MM.1S (cell line): Measurements from ENCODE around the gene PRODH.

ENCODE experiments used
- DNase-seq: peaks from one replicate; pipeline ENCODE4 v3.0.0-alpha.2; 2015
- H2AFZ ChIP-seq: fragments of 300-600 bp; sonication (generic); 2 replicates; pipeline ENCODE4 v1.6.0; 2016; ENCODE audit warnings: antibody characterized with exemption, low read length
- H3F3A ChIP-seq: fragments of 300-600 bp; sonication (generic); 2 replicates; pipeline ENCODE4 v1.6.1; 2016; ENCODE audit warnings: mild to moderate bottlenecking, antibody characterized with exemption, low read length, moderate library complexity, mixed read lengths; ENCODE audit not compliant: insufficient read depth
- H3K27ac ChIP-seq: fragments of 300-600 bp; sonication (generic); 2 replicates; pipeline ENCODE4 v1.5.1; 2016; ENCODE audit warnings: mild to moderate bottlenecking, low read length
- H3K27me3 ChIP-seq: fragments of 300-600 bp; sonication (generic); replicated peaks from 2 replicates; pipeline ENCODE4 v1.6.0; 2016; ENCODE audit warnings: low read length; ENCODE audit not compliant: insufficient read depth
- H3K36me3 ChIP-seq: fragments of 300-600 bp; sonication (generic); replicated peaks from 2 replicates; pipeline ENCODE4 v1.6.1; 2016; ENCODE audit warnings: mild to moderate bottlenecking, low read length, mixed read lengths; ENCODE audit not compliant: insufficient read depth
- H3K4me1 ChIP-seq: fragments of 300-600 bp; sonication (generic); 2 replicates; pipeline ENCODE4 v1.6.1; 2016; ENCODE audit warnings: low read length, mixed read lengths
- H3K4me2 ChIP-seq: fragments of 300-600 bp; sonication (generic); 2 replicates; pipeline ENCODE4 v1.6.0; 2016; ENCODE audit warnings: low read depth, low read length
- H3K4me3 ChIP-seq: fragments of 300-600 bp; sonication (generic); 2 replicates; pipeline ENCODE4 v1.5.1; 2016; ENCODE audit warnings: low read length, mixed read lengths
- H3K79me2 ChIP-seq: fragments of 300-600 bp; sonication (generic); 2 replicates; pipeline ENCODE4 v1.6.1; 2016; ENCODE audit warnings: mixed run types, low read length, mixed read lengths
- H3K9ac ChIP-seq: fragments of 300-600 bp; sonication (generic); 2 replicates; pipeline ENCODE4 v1.6.1; 2016; ENCODE audit warnings: low read length, mixed read lengths
- H3K9me2 ChIP-seq: fragments of 300-600 bp; sonication (generic); replicated peaks from 2 replicates; pipeline ENCODE4 v1.6.1; 2016; ENCODE audit warnings: mild to moderate bottlenecking, low read length, mixed read lengths; ENCODE audit not compliant: insufficient read depth
- H3K9me3 ChIP-seq: fragments of 300-600 bp; sonication (generic); replicated peaks from 2 replicates; pipeline ENCODE4 v1.6.1; 2016; ENCODE audit warnings: mild to moderate bottlenecking, low read length, mixed read lengths; ENCODE audit not compliant: insufficient read depth
- H4K20me1 ChIP-seq: fragments of 300-600 bp; sonication (generic); 2 replicates; pipeline ENCODE4 v1.6.1; 2016; ENCODE audit warnings: mild to moderate bottlenecking, low read length, moderate library complexity, mixed read lengths; ENCODE audit not compliant: insufficient read depth
- EZH2 ChIP-seq: fragments of 300-600 bp; sonication (generic); optimal IDR thresholded peaks from 2 replicates; pipeline ENCODE3; 2017; ENCODE audit warnings: low read depth, mild to moderate bottlenecking, antibody characterized with exemption, low read length, mixed read lengths
- EZH2phosphoT487 ChIP-seq: fragments of 300-600 bp; sonication (generic); IDR thresholded peaks from 2 replicates; pipeline ENCODE4 v1.6.1; 2018; ENCODE audit warnings: antibody characterized with exemption, low read length
- TF ChIP-seq, protein P1 (sequence below): fragments of 300-600 bp; sonication (generic); IDR thresholded peaks from 2 replicates; pipeline ENCODE4 v1.5.1; 2016; ENCODE audit warnings: antibody characterized with exemption, low read length, mixed read lengths

PRODH gene

DNA sequence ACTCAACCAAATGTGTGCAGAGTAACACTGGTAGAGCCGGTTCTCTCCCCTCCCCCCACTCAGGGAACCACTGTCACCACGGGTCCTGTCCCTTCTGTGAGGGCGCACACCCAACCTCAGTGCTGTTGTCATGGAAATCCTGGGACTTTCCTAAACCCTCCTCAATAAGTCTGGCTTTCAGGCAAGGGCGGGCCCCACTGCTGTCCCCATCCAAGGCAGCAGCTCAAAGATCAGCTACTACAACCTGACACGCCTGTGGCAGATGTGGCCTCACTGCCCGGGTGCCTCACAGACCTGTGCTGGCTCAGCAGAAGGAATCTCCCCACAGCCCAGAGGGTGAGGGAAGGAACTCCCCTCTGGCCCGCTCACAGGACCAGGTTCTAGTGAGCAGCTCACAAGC is 2.2 kb downstream of the PRODH start:
- Histone ChIP-seq H3K9ac (no peak overlapping the region), H4K20me1 (no peaks in the 10 kb centered on the region), H3K27ac (no peak overlapping the region), H3K4me3 (no peak overlapping the region), H3K9me2 (no peaks in the 10 kb centered on the region), H3K36me3 (no peaks in the 10 kb centered on the region), H3K4me2 (no peak overlapping the region), H3K4me1 (no peaks in the 10 kb centered on the region), H2AFZ (no peak overlapping the region), H3K79me2 (no peaks in the 10 kb centered on the region), H3F3A (no peaks in the 10 kb centered on the region), H3K27me3 (no peaks in the 10 kb centered on the region), H3K9me3 (no peaks in the 10 kb centered on the region)
- TF ChIP-seq EZH2phosphoT487 = no peak
- TF ChIP-seq, protein P1, sequence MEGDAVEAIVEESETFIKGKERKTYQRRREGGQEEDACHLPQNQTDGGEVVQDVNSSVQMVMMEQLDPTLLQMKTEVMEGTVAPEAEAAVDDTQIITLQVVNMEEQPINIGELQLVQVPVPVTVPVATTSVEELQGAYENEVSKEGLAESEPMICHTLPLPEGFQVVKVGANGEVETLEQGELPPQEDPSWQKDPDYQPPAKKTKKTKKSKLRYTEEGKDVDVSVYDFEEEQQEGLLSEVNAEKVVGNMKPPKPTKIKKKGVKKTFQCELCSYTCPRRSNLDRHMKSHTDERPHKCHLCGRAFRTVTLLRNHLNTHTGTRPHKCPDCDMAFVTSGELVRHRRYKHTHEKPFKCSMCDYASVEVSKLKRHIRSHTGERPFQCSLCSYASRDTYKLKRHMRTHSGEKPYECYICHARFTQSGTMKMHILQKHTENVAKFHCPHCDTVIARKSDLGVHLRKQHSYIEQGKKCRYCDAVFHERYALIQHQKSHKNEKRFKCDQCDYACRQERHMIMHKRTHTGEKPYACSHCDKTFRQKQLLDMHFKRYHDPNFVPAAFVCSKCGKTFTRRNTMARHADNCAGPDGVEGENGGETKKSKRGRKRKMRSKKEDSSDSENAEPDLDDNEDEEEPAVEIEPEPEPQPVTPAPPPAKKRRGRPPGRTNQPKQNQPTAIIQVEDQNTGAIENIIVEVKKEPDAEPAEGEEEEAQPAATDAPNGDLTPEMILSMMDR = no peak
- no peak for TF ChIP-seq EZH2
- DNase-seq = no peak

DNA sequence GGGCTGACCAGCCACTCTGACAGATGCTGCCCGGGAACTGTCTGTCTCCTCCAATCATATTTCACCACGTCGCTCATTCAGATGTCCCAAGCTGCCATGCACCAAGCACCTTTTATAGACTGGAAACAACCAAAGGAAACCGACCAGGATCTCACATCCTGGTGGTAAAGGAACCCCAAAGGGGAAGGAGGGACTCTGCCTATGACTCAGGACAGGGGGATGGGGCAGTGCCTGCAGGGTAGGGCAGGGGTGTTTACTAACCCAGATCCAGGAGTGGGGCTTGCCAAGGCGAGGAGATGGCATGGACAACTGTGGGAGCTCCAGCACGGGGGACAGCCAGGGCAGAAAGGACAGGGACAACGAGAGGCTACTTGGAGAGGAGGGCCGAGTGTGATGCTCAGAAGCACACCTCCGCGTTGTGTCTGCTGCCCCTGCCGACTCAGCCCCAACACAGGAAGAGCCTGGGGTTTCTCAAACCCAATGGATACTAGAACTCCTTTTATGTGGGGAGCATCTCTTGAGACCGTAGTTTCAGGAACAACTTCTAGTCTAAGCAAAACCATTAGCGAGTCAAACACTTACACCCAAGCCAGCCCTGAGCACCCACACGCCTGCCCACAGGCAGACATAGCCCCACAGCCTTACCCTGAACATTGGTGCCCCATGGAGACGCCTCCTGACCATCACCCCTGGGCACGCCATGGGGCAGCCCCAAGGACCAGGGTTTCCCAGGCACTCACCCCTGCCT is 4.0 kb downstream of the PRODH start:
- Histone ChIP-seq H4K20me1 (no peaks in the 10 kb centered on the region), H3K4me2 (no peak overlapping the region), H3K4me1 (no peaks in the 10 kb centered on the region), H3K36me3 (no peaks in the 10 kb centered on the region), H3K27me3 (no peaks in the 10 kb centered on the region), H3K9me2 (no peaks in the 10 kb centered on the region), H3K9ac (no peak overlapping the region), H2AFZ (no peak overlapping the region), H3K79me2 (no peaks in the 10 kb centered on the region), H3F3A (no peaks in the 10 kb centered on the region), H3K27ac (no peak overlapping the region), H3K4me3 (no peak overlapping the region), H3K9me3 (no peaks in the 10 kb centered on the region)
- TF ChIP-seq, protein P1 = no peak
- TF ChIP-seq EZH2phosphoT487 (no peak), EZH2 (no peak)
- DNase-seq = no peak

DNA sequence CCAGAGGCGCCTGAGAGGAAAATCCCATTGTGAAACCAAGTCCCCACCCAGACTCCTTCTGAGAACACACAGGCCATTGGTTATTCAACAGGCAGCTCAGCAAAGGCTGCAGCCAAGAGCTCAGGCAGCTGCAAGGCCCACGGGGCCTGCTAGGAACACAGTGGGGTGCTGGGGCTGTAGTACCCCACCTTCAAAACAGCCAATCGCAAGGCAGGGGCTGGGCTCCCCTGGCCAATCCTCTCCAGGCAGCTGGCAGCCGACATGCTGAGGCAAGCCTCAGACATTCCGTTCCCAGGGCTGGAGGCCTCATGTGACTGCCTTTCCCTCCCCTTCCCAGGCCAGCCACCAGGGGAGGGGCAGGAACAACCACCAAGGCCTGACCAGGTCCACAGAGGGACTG is 6.6 kb downstream of the PRODH start:
- Histone ChIP-seq H2AFZ (no peak overlapping the region), H3F3A (no peaks in the 10 kb centered on the region), H3K9me2 (no peaks in the 10 kb centered on the region), H3K27me3 (no peaks in the 10 kb centered on the region), H3K27ac (no peak overlapping the region), H3K4me1 (no peaks in the 10 kb centered on the region), H3K79me2 (no peaks in the 10 kb centered on the region), H3K36me3 (no peaks in the 10 kb centered on the region), H3K9me3 (no peaks in the 10 kb centered on the region), H4K20me1 (no peaks in the 10 kb centered on the region), H3K4me2 (no peak overlapping the region), H3K4me3 (no peak overlapping the region), H3K9ac (no peak overlapping the region)
- DNase-seq = no peak
- TF ChIP-seq, protein P1 = no peak
- TF ChIP-seq EZH2phosphoT487 = no peak
- no peak for TF ChIP-seq EZH2
